H9 (cell line): ENCODE results near the gene SRC. TPM values are rescaled to one million over a fixed set of nuclear protein-coding genes. Genes with fewer than 3 reads are reported as not detected.

Experiments
- DNase-seq: peaks from one replicate; pipeline ENCODE4 v3.0.0-alpha.2; 2017
- H2AFZ ChIP-seq: one replicate; pipeline ENCODE4 v1.6.1; 2013; ENCODE audit warnings: mild to moderate bottlenecking, low read length, control low read depth, moderate library complexity
- H2AK5ac ChIP-seq: 2 replicates; pipeline ENCODE4 v1.6.1; 2013; ENCODE audit warnings: low read length, control low read depth, mixed read lengths; ENCODE audit not compliant: insufficient read length
- H2BK120ac ChIP-seq: one replicate; pipeline ENCODE4 v1.6.1; 2013; ENCODE audit warnings: low read depth, mild to moderate bottlenecking, low read length, control low read depth, inconsistent platforms; ENCODE audit not compliant: poor library complexity, severe bottlenecking
- H2BK12ac ChIP-seq: 2 replicates; pipeline ENCODE4 v1.6.1; 2013; ENCODE audit warnings: low read length, control low read depth, mixed read lengths, low read depth; ENCODE audit not compliant: insufficient read length
- H2BK15ac ChIP-seq: 2 replicates; pipeline ENCODE4 v1.6.1; 2013; ENCODE audit warnings: low read depth, low read length, control low read depth
- H2BK20ac ChIP-seq: one replicate; pipeline ENCODE4 v1.6.1; 2013; ENCODE audit warnings: low read depth, mild to moderate bottlenecking, low read length, control low read depth, inconsistent platforms; ENCODE audit not compliant: poor library complexity, severe bottlenecking
- H2BK5ac ChIP-seq: 2 replicates; pipeline ENCODE4 v1.6.1; 2013; ENCODE audit warnings: low read length, control low read depth, mixed read lengths; ENCODE audit not compliant: insufficient read length
- H3K14ac ChIP-seq: 2 replicates; pipeline ENCODE4 v1.6.1; 2013; ENCODE audit warnings: low read length, control low read depth; ENCODE audit not compliant: insufficient read depth
- H3K18ac ChIP-seq: 2 replicates; pipeline ENCODE4 v1.6.1; 2013; ENCODE audit warnings: low read depth, mild to moderate bottlenecking, mixed read lengths, low read length, control low read depth; ENCODE audit not compliant: insufficient read length
- H3K23ac ChIP-seq: 2 replicates; pipeline ENCODE4 v1.6.1; 2013; ENCODE audit warnings: low read length, control low read depth, mixed read lengths, low read depth; ENCODE audit not compliant: insufficient read length
- H3K23me2 ChIP-seq: 2 replicates; pipeline ENCODE4 v1.6.1; 2013; ENCODE audit warnings: low read depth, mild to moderate bottlenecking, mixed read lengths, low read length, control low read depth; ENCODE audit not compliant: insufficient read length, poor library complexity, severe bottlenecking
- H3K27ac ChIP-seq: 2 replicates; pipeline ENCODE4 v1.5.1; 2013; ENCODE audit warnings: low read length, control low read depth, mixed read lengths, low read depth; ENCODE audit not compliant: insufficient read length
- H3K27me3 ChIP-seq: 2 replicates; pipeline ENCODE4 v1.6.1; 2013; ENCODE audit warnings: low read length, control low read depth, inconsistent platforms; ENCODE audit not compliant: insufficient read depth
- H3K4ac ChIP-seq: 2 replicates; pipeline ENCODE4 v1.6.1; 2013; ENCODE audit warnings: low read depth, mild to moderate bottlenecking, control low read depth, inconsistent platforms, low read length, moderate library complexity
- H3K4me1 ChIP-seq: 2 replicates; pipeline ENCODE4 v1.6.1; 2013; ENCODE audit warnings: low read length, control low read depth, inconsistent platforms; ENCODE audit not compliant: insufficient read depth
- H3K4me2 ChIP-seq: 2 replicates; pipeline ENCODE4 v1.6.1; 2013; ENCODE audit warnings: low read length, control low read depth, mixed read lengths; ENCODE audit not compliant: insufficient read length, insufficient read depth
- H3K56ac ChIP-seq: 2 replicates; pipeline ENCODE4 v1.6.1; 2013; ENCODE audit warnings: low read depth, mild to moderate bottlenecking, mixed read lengths, low read length, control low read depth; ENCODE audit not compliant: insufficient read length
- H3K79me1 ChIP-seq: 2 replicates; pipeline ENCODE4 v1.6.1; 2013; ENCODE audit warnings: low read depth, mild to moderate bottlenecking, moderate library complexity, low read length, control low read depth, inconsistent platforms; ENCODE audit not compliant: insufficient read depth, poor library complexity, severe bottlenecking
- H3K79me2 ChIP-seq: 2 replicates; pipeline ENCODE4 v1.6.1; 2013; ENCODE audit warnings: low read length, control low read depth, inconsistent platforms; ENCODE audit not compliant: insufficient read depth
- H3K9ac ChIP-seq: 2 replicates; pipeline ENCODE4 v1.6.1; 2013; ENCODE audit warnings: low read length, control low read depth, mixed read lengths; ENCODE audit not compliant: insufficient read length; ENCODE audit errors: extremely low read depth
- H3K9me3 ChIP-seq: one replicate; pipeline ENCODE4 v1.6.1; 2013; ENCODE audit warnings: low read depth, low read length, inconsistent platforms; ENCODE audit not compliant: control insufficient read depth
- H3T11ph ChIP-seq: one replicate; pipeline ENCODE4 v1.6.1; 2013; ENCODE audit warnings: mild to moderate bottlenecking, low read length, control low read depth, inconsistent platforms
- H4K20me1 ChIP-seq: one replicate; pipeline ENCODE4 v1.6.1; 2013; ENCODE audit not compliant: control insufficient read depth, insufficient read length, insufficient read depth
- H4K5ac ChIP-seq: 2 replicates; pipeline ENCODE4 v1.6.1; 2013; ENCODE audit warnings: low read depth, mild to moderate bottlenecking, mixed read lengths, low read length, control low read depth; ENCODE audit not compliant: insufficient read length
- H4K8ac ChIP-seq: replicated peaks from 2 replicates; pipeline ENCODE4 v1.6.1; 2013; ENCODE audit warnings: low read length, control low read depth, mixed read lengths, low read depth; ENCODE audit not compliant: insufficient read length
- H4K91ac ChIP-seq: 2 replicates; pipeline ENCODE4 v1.6.1; 2013; ENCODE audit warnings: low read depth, mild to moderate bottlenecking, moderate library complexity, mixed read lengths, low read length, control low read depth; ENCODE audit not compliant: insufficient read length
- H3K27ac Mint-ChIP-seq, 3 experiments: 2 replicates in 2 of 3; 3 replicates in 1 of 3; pipeline ENCODE4 v1.8.0; 2020 to 2021; ENCODE audit warnings: mixed read lengths in 3 of 3, mild to moderate bottlenecking in 1 of 3, moderate library complexity in 1 of 3
- H3K27me3 Mint-ChIP-seq: 2 replicates; pipeline ENCODE4 v1.8.0; 2021; ENCODE audit warnings: low read depth, mild to moderate bottlenecking, moderate library complexity, mixed read lengths
- H3K36me3 Mint-ChIP-seq, 3 experiments: 2 replicates in 2 of 3; 3 replicates in 1 of 3; pipeline ENCODE4 v1.8.0; 2020 to 2021; ENCODE audit warnings: low read depth in 3 of 3, mixed read lengths in 3 of 3; ENCODE audit not compliant: insufficient read depth in 1 of 3
- H3K4me1 Mint-ChIP-seq, 2 experiments: 2 replicates each; pipeline ENCODE4 v1.8.0; 2020; ENCODE audit warnings: mixed read lengths in 2 of 2
- H3K4me3 Mint-ChIP-seq, 2 experiments: 2 replicates in 1 of 2; 3 replicates in 1 of 2; pipeline ENCODE4 v1.8.0; 2020 to 2021; ENCODE audit warnings: mild to moderate bottlenecking in 2 of 2, mixed read lengths in 2 of 2, moderate library complexity in 1 of 2
- H3K9me3 Mint-ChIP-seq, 2 experiments: 2 replicates in 1 of 2; 3 replicates in 1 of 2; pipeline ENCODE4 v1.8.0; 2020; ENCODE audit warnings: mild to moderate bottlenecking in 2 of 2, mixed read lengths in 2 of 2, moderate library complexity in 1 of 2
- WGBS: extraction: QIAGEN DNeasy Blood & Tissue Kit; methylation state at CpG from one replicate; pipeline ENCODE4 v1.1.7; 2013; ENCODE audit warnings: missing lambda C conversion rate, low lambda C conversion rate, mixed read lengths; ENCODE audit not compliant: insufficient read length; ENCODE audit errors: extremely low coverage; 5-methylcytosine and 5-hydroxymethylcytosine counted together
- total RNA-seq: library from RNA; stranded (reverse); gene quantifications from 2 replicates; pipeline ENCODE4 v1.2.1, GENCODE V29; 2021
- TF ChIP-seq, protein P1 (sequence below): fragments of 200-600 bp; sonication (generic); conservative IDR thresholded peaks from 3 replicates; pipeline ENCODE4 v1.8.0; 2021; ENCODE audit warnings: antibody characterized with exemption, mild to moderate bottlenecking

Gene SRC
- total RNA-seq, 1 experiment from 2014 or later, result 44.5 TPM

DNA sequence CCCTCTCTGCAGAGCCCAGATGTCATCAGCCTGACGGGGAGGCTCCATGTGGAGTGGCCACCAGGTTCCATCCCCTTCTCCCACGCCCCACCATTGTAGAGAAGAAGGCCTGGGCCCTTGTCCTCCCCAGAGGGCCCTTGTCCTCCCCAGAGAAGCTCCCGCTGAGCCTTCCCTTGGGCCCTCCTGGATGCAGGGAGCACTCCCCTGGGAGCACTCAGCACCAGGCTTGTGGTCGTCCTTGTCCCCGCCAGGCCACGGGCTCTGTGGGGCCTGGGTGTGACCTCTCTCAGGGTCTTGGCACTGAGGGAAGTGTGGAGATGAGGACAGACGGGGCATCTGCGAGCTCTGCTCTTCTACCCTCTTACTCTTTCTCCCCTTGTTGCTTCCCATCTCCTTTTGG lies 91.7 kb downstream of the SRC start:
- Histone ChIP-seq H2BK20ac (no peak overlapping the region), H3K23me2 (no peaks in the 10 kb centered on the region), H3K14ac (peak overlapping the region; percentile 26; the same call in 1 of the 2 replicates), H3K27ac (no peak overlapping the region), H2BK12ac (no peak overlapping the region), H4K5ac (no peak overlapping the region), H3K9me3 (no peaks in the 10 kb centered on the region), H3K79me2 (no peaks in the 10 kb centered on the region), H4K20me1 (no peaks in the 10 kb centered on the region), H3K4ac (no peak overlapping the region), H3K18ac (no peak overlapping the region), H3K27me3 (no peaks in the 10 kb centered on the region), H3K23ac (no peak overlapping the region), H4K8ac (no peak overlapping the region), H2BK120ac (no peak overlapping the region), H2AK5ac (no peak overlapping the region), H4K91ac (no peak overlapping the region), H2AFZ (no peak overlapping the region), H3K56ac (no peak overlapping the region), H3K79me1 (no peaks in the 10 kb centered on the region), H2BK5ac (no peak overlapping the region), H3T11ph (no peak overlapping the region), H3K9ac (no peak overlapping the region), H3K4me1 (no peaks in the 10 kb centered on the region; the same call in 1 of the 2 replicates), H2BK15ac (no peak overlapping the region), H3K4me2 (no peak overlapping the region)
- Mint-ChIP-seq H3K4me1 (peaks cover 22 to 30% of the 10 kb centered on the region in 2 experiments), H3K27ac (peak overlapping the region in 1 of 3 experiments; percentile 59; a peak in 1 of 7 replicates), H3K9me3 (no peaks in the 10 kb centered on the region), H3K4me3 (no peak overlapping the region), H3K27me3 (no peaks in the 10 kb centered on the region), H3K36me3 (no peaks in the 10 kb centered on the region)
- TF ChIP-seq, protein P1, sequence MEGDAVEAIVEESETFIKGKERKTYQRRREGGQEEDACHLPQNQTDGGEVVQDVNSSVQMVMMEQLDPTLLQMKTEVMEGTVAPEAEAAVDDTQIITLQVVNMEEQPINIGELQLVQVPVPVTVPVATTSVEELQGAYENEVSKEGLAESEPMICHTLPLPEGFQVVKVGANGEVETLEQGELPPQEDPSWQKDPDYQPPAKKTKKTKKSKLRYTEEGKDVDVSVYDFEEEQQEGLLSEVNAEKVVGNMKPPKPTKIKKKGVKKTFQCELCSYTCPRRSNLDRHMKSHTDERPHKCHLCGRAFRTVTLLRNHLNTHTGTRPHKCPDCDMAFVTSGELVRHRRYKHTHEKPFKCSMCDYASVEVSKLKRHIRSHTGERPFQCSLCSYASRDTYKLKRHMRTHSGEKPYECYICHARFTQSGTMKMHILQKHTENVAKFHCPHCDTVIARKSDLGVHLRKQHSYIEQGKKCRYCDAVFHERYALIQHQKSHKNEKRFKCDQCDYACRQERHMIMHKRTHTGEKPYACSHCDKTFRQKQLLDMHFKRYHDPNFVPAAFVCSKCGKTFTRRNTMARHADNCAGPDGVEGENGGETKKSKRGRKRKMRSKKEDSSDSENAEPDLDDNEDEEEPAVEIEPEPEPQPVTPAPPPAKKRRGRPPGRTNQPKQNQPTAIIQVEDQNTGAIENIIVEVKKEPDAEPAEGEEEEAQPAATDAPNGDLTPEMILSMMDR, result no peak
- WGBS, result no CpG with 5 or more reads among the region's 8 CpGs
- DNase-seq, result no peak
